Pons (tissue), 1 donor: ENCODE data around the gene CMTM1.

Experiments used
- DNase-seq: peaks from one replicate; pipeline ENCODE4 v3.0.0-alpha.2; 2016; ENCODE audit warnings: low spot score

CMTM1 gene

GRCh38 chr16:66539623-66540469, 26.4 kb upstream of the CMTM1 start:
- DNase-seq = no peak

- DNase-seq = no peak
Measured at GRCh38 chr16:66541388-66542355, 24.6 kb upstream of the CMTM1 start.

GRCh38 chr16:66542396-66542795, 23.8 kb upstream of the CMTM1 start:
- no peak for DNase-seq

GRCh38 chr16:66543541-66543940, 22.7 kb upstream of the CMTM1 start:
- no peak for DNase-seq

GRCh38 chr16:66544016-66544757, 22.1 kb upstream of the CMTM1 start:
- DNase-seq = peak; percentile 36

- DNase-seq = no peak
Measured at GRCh38 chr16:66547101-66547989, 18.9 kb upstream of the CMTM1 start.

- DNase-seq = no peak
Measured at GRCh38 chr16:66548068-66548467, 18.2 kb upstream of the CMTM1 start.

GRCh38 chr16:66548868-66549267, 17.4 kb upstream of the CMTM1 start:
- peak; percentile 9 for DNase-seq

- DNase-seq = peak; percentile 31
Measured at GRCh38 chr16:66549284-66550131, 16.7 kb upstream of the CMTM1 start, which contains the start of gene TK2. TK2 (minus strand) TSS chr16:66550122; CDS start chr16:66550061, 61 bp downstream.

- DNase-seq = peak; percentile 52
Measured at GRCh38 chr16:66551348-66551759, 14.9 kb upstream of the CMTM1 start.

GRCh38 chr16:66551788-66552285, 14.4 kb upstream of the CMTM1 start:
- no peak for DNase-seq

- peak; percentile 89 for DNase-seq
Measured at GRCh38 chr16:66552286-66553177, 13.7 kb upstream of the CMTM1 start, which contains the start of gene CKLF. CKLF (plus strand) TSS chr16:66552576; CDS start chr16:66552716, 140 bp downstream.

GRCh38 chr16:66553223-66553622, 13.0 kb upstream of the CMTM1 start:
- peak; percentile 24 for DNase-seq

GRCh38 chr16:66554021-66554420, 12.2 kb upstream of the CMTM1 start:
- DNase-seq = no peak

- DNase-seq = no peak
Measured at GRCh38 chr16:66554495-66554894, 11.7 kb upstream of the CMTM1 start.

GRCh38 chr16:66560107-66560506, 6.1 kb upstream of the CMTM1 start:
- DNase-seq = no peak

- no peak for DNase-seq
Measured at GRCh38 chr16:66561381-66562080, 4.7 kb upstream of the CMTM1 start.

GRCh38 chr16:66562409-66562808, 3.8 kb upstream of the CMTM1 start:
- DNase-seq = no peak
